A673 (cell line): ENCODE results near the gene NPAS2. TPM values are rescaled to one million over a fixed set of nuclear protein-coding genes. Genes with fewer than 3 reads are reported as not detected.

ENCODE experiments used
- BruUV-seq: library from RNA; stranded (reverse); fragments of 400-500 nt; replicated peaks from 2 replicates; lab custom pipeline; 2021; lab: Mats Ljungman, UMichigan
- CTCF ChIA-PET: fragments of 300-600 bp; sonication (Branson Sonifier 250); formaldehyde crosslinking; loops from one replicate; lab custom pipeline; 2022; ENCODE audit warnings: antibody characterized with exemption; lab: Charles Lee
- POLR2A ChIA-PET: fragments of 300-600 bp; sonication (Branson Sonifier 250); formaldehyde crosslinking; loops from one replicate; lab custom pipeline; 2022; ENCODE audit warnings: antibody characterized with exemption; ENCODE audit not compliant: low non-redundant PET; lab: Charles Lee
- DNase-seq: peaks from one replicate; pipeline ENCODE4 v3.0.0-alpha.2; 2015; ENCODE audit warnings: low spot score
- H3K27ac ChIP-seq: fragments of 200-600 bp; sonication (generic); 2 replicates; pipeline ENCODE4 v1.5.1; 2016; ENCODE audit warnings: mixed run types, low read depth, mild to moderate bottlenecking, mixed read lengths, antibody characterized with exemption, low read length; ENCODE audit not compliant: poor library complexity, severe bottlenecking
- H3K27me3 ChIP-seq: fragments of 200-600 bp; sonication (generic); replicated peaks from 2 replicates; pipeline ENCODE4 v1.6.1; 2017; ENCODE audit warnings: mixed run types, low read depth, mild to moderate bottlenecking, mixed read lengths, antibody characterized with exemption, low read length; ENCODE audit not compliant: insufficient read depth, poor library complexity
- H3K36me3 ChIP-seq: fragments of 200-600 bp; sonication (generic); 2 replicates; pipeline ENCODE4 v1.6.1; 2016; ENCODE audit warnings: mixed run types, mild to moderate bottlenecking, mixed read lengths, antibody characterized with exemption, low read length; ENCODE audit not compliant: insufficient read depth, poor library complexity, severe bottlenecking
- H3K4me1 ChIP-seq: fragments of 200-600 bp; sonication (generic); 2 replicates; pipeline ENCODE4 v1.6.1; 2017; ENCODE audit warnings: mixed run types, mild to moderate bottlenecking, mixed read lengths, antibody characterized with exemption, low read length; ENCODE audit not compliant: insufficient read depth, poor library complexity, severe bottlenecking
- H3K4me3 ChIP-seq: fragments of 200-600 bp; sonication (generic); 2 replicates; pipeline ENCODE4 v1.5.1; 2016; ENCODE audit warnings: low read depth, mixed run types, mild to moderate bottlenecking, mixed read lengths, low read length; ENCODE audit not compliant: poor library complexity, severe bottlenecking
- H3K9me3 ChIP-seq: fragments of 200-600 bp; sonication (generic); 2 replicates; pipeline ENCODE4 v1.6.1; 2016; ENCODE audit warnings: mixed run types, low read depth, mild to moderate bottlenecking, mixed read lengths, antibody characterized with exemption, low read length; ENCODE audit not compliant: poor library complexity, severe bottlenecking
- CTCF ChIP-seq: fragments of 300-800, 200-600 bp; sonication (generic); conservative IDR thresholded peaks from 2 replicates; pipeline ENCODE4 v1.5.1; 2017; ENCODE audit warnings: low read depth, mild to moderate bottlenecking, antibody characterized with exemption, low read length, moderate library complexity, mixed read lengths
- EZH2 ChIP-seq: fragments of 200-600 bp; sonication (generic); IDR thresholded peaks from 2 replicates; pipeline ENCODE4 v1.6.1; 2017; ENCODE audit warnings: borderline replicate concordance, low read depth, mild to moderate bottlenecking, mixed read lengths, antibody characterized with exemption, low read length; ENCODE audit not compliant: poor library complexity, severe bottlenecking
- intact Hi-C: fragments of 100-400 bp; cut with micrococcal nuclease; formaldehyde crosslinking; loops from one replicate; pipeline ENCODE4 v1.10.0; 2022; ENCODE audit not compliant: unreplicated experiment
- total RNA-seq: library from RNA; stranded (reverse); gene quantifications from 2 replicates; pipeline ENCODE4 v1.2.3, GENCODE V29; 2021

NPAS2 gene
- total RNA-seq, 1 experiment from 2014 or later = 9.4 TPM

GRCh38 chr2:100893392-100894104 is 73.6 kb downstream of the NPAS2 start:
- Histone ChIP-seq H3K36me3 (no peaks in the 10 kb centered on the region), H3K4me3 (no peak overlapping the region), H3K4me1 (peaks cover 44% of the 10 kb centered on the region), H3K9me3 (no peaks in the 10 kb centered on the region), H3K27ac (peak overlapping the region; percentile 78), H3K27me3 (no peaks in the 10 kb centered on the region)
- peak; percentile 93 for DNase-seq
- intact Hi-C loops = no loop called here
- no peak for TF ChIP-seq CTCF
- TF ChIP-seq EZH2 = no peak
- BruUV-seq = TSS peak; percentile 85
- POLR2A ChIA-PET = interaction anchor here (0.5 kb wide), 1 partner anchor 72 kb away, joined by 3 read pairs; no protein-coding TSS in a partner anchor
- CTCF ChIA-PET = no interaction called here

GRCh38 chr2:100894105-100894795 is 74.3 kb downstream of the NPAS2 start:
- TSS peak; percentile 100 for BruUV-seq
- Histone ChIP-seq H3K27me3 (no peaks in the 10 kb centered on the region), H3K9me3 (no peaks in the 10 kb centered on the region), H3K36me3 (no peaks in the 10 kb centered on the region), H3K27ac (peak overlapping the region; percentile 78), H3K4me3 (no peak overlapping the region), H3K4me1 (peaks cover 44% of the 10 kb centered on the region)
- ChIA-PET POLR2A (no interaction called here), CTCF (no interaction called here)
- no peak for DNase-seq
- no peak for TF ChIP-seq CTCF
- TF ChIP-seq EZH2 = no peak
- intact Hi-C loops = no loop called here

- no peak for TF ChIP-seq CTCF
- TF ChIP-seq EZH2 = no peak
- H3K9me3 ChIP-seq = no peaks in the 10 kb centered on the region
- ChIA-PET CTCF (no interaction called here), POLR2A (no interaction called here)
- intact Hi-C loops = no loop called here
- no peak for DNase-seq
- peak overlapping the region; percentile 78 for H3K27ac ChIP-seq
- H3K27me3 ChIP-seq = no peaks in the 10 kb centered on the region
- BruUV-seq = no TSS peak
- H3K4me3 ChIP-seq = no peak overlapping the region
- no peaks in the 10 kb centered on the region for H3K36me3 ChIP-seq
- H3K4me1 ChIP-seq = peaks cover 44% of the 10 kb centered on the region
These were observed 74.8 kb downstream of the NPAS2 start for GRCh38 chr2:100894796-100895156.
